Stimulated activated CD8-positive, alpha-beta memory T cell treated with anti-CD3 and anti-CD28 coated beads, Interleukin-4, amount 100 ng/mL, for 48 hours (primary cell): ENCODE data around the gene GAST.
A peak's percentile ranks its signal among the peaks of the same experiment; 100 is the strongest.

ENCODE experiments used
- DNase-seq: peaks from one replicate; pipeline ENCODE4 v3.0.0-alpha.2; 2020

Gene GAST

DNA sequence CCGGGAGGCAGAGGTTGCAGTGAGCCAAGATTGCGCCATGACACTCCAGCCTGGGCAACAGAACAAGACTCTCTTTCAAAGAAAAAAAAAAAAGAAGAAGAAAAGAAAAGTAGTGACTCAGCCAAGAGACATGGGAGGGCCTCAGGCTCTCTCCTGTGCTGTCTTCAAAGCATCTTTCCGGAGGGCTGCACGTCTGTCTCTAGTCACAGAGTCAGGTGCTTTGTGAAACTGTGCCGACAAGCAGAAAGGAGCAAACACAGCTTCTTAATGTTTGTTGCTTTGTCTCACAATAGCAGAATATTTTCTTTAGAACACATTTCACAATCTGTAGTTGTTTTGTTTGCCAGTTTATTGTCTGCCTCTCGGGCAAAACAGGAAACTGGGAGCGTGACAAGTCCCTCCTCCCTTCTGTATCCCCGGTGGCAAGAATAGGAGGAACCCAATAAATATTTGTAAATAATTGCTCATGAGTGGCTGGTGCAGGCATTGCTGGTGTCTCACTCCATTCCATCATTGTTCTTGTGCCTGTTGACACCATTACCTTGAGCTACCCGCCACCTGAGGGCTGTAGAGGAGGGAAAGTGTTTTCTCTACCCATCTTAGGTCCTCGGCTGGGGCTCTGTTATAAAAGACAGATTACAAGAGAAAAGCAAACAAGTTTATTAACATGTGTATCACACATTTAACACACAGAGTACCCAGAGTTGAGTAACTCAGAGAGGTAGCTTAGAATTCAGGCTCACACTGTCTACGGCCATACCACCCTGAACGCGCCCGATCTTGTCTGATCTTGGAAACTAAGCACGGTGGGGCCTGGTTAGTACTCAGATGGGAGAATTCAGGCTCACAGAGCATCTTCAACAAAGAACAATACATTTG, 5.5 kb downstream of the GAST start:
- no peak for DNase-seq

DNA sequence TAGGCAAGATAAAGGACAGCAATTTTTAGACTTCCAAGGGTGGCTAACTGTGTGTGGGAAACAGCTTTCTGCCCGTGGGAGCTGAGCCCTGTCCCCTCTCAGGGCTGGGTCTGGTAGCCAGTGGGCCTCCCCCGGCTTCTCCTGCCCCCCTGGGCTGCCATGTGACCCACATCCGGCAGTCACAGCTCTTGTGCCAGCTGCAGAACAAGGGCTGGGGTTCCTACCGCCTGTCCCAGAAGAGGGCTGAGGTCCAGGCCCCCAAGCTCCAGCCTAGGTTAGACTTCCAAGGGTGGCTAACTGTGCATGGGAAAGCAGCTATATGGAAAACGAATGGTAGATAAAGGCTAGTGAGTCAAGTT, 6.1 kb downstream of the GAST start:
- no peak for DNase-seq

- DNase-seq, result no peak
These were observed 10.1 kb downstream of the GAST start for GRCh38 chr17:41722231-41722630.

- DNase-seq, result no peak
These were observed 11.8 kb downstream of the GAST start for GRCh38 chr17:41723801-41724475.

- DNase-seq, result no peak
These were observed 12.4 kb downstream of the GAST start for GRCh38 chr17:41724476-41725050.

GRCh38 chr17:41725134-41725533, 13.0 kb downstream of the GAST start:
- no peak for DNase-seq

DNA sequence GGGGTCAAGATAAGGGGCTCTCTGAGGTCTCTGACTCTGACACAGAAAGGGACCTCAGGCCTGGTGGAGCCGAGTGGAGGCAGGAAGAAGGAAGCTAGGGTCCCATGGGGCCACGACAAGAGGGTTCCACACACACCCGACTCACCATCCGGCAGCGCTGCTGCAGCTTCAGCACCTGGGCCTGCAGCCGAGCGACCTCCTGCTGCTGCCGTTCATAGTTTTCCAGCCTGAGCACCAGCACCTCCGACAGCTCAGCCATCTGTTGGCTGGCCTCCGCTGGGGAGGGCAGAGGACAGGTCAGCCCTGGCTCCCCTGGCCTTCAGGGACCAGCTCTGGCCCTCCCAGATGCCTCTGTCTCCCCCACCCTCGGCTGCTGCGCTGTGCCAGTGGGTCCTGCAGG, 15.9 kb downstream of the GAST start:
- no peak for DNase-seq

GRCh38 chr17:41730479-41730878, 18.3 kb downstream of the GAST start:
- no peak for DNase-seq

DNA sequence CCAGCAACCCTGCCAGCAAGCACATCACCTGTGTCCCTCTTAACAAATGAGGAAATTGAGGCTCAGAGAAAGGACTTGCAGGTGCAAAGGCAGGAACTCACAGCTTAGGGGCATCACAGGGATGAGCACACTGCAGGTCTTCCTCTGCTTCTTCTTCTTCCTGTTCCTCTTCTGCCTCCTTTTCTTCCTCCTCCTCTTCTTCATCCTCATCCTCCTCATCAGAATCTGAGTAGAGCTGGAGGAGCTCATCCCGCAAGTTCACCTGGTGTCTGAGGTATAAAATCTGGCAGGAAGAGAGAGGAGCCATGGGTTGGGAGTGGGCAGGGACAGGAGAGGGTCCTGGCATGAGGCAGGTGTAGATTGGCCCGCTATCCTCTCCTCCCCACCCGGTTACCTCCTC, 19.7 kb downstream of the GAST start:
- DNase-seq, result no peak

DNA sequence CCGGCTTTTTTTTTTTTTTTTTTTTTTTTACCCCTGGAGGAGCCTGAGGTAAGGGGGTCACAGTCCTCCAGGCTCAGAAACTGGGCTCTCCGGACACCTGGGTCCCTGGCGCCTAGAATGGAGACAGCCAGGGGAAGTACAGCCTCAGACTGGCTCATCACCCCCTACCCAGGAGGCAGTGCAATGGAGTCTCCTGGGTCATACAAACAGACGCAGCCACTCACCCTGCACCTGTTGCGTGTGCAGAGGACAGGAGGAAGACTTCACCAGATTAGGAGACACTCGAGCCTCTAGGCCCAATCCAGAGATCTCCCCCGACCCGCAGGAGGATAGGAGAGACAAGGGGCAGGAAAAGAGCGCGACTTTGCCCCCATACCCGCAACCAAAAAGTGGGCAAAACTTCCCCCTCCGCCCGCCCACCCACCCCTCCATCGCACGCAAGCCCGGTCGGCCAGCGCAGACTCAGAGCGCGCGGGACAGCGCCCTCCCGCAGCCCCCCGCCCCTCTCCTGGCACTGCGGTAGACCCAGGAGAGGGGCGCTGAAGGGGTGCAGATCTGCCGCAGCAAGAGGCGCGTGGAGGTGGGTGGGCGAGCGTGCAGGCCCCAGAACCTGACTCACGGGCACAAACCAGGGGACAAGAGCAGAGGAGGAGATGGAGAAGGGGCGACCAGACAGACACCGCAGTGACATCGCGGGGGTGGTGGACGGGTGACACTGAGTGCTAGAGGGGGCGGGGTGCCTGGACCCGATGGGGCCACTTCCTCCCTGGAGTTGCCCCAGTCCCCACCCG, 21.4 kb downstream of the GAST start:
- no peak for DNase-seq

DNA sequence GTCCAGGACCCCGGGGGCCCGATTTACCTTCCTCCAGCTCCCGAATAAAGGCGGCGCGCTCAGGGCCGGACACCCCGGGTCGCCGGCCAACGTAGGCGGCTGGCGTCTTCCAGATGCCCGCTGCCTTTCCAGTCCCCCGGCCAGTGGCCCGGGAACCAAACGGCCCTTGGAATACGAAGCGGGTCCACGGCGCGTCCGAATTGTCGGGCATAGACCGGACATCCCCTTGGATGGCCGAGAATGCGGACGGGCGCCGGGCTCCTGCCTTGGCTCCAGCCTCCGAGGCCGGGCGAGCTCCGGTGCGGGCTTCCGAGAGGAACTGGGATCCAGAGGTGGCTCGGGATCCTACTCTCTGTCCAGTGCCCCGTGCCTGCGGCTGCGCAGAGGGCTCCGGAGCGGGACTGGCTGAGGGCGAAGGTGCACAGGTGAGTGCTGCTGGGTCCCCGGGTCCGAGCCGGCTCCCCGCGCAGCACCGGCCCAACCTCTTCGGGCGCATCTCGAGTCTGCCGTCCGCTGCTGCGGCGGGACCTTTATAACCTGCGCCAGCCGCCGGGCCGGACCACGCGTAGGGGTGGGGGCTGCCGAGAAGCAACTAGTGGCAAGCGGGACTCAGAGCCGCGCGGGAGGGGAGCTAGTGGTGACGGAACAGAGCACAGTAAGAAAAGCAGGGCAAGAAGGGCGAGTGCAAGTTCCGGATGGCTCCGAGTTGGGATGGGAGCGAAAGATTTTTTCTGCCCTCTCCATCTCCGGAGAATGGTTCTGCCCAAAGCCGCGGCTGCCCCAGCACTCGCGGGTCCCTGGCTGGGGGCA, 22.2 kb downstream of the GAST start, which contains the start of gene HAP1:
Gene HAP1, minus strand, starts transcription at position 505 of the 810 bp plus-strand sequence. Its CDS starts 9 bp downstream, at position 496.
- DNase-seq, result peak; percentile 40

GRCh38 chr17:41734949-41735313, 22.8 kb downstream of the GAST start:
- no peak for DNase-seq

- DNase-seq, result no peak
These were observed 23.6 kb downstream of the GAST start for GRCh38 chr17:41735744-41736143.

- no peak for DNase-seq
These were observed 25.0 kb downstream of the GAST start for GRCh38 chr17:41736983-41737679.

DNA sequence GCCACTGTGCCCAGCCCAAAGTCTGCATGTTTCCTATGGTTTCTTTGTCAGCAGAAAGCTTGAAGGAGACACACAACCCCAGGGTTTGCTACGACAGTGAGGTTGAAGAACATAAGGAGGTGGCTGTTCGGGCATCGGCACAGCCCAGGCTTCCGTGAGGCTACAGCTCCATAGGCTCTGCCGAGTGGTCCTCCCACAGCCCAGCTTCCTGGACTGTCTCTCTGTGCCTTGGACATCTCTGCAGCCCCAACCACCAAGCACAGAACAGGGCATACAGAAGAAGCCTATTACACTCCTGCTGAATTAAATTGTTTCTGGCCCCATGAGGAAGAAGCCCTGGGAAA, 25.5 kb downstream of the GAST start:
- no peak for DNase-seq

DNA sequence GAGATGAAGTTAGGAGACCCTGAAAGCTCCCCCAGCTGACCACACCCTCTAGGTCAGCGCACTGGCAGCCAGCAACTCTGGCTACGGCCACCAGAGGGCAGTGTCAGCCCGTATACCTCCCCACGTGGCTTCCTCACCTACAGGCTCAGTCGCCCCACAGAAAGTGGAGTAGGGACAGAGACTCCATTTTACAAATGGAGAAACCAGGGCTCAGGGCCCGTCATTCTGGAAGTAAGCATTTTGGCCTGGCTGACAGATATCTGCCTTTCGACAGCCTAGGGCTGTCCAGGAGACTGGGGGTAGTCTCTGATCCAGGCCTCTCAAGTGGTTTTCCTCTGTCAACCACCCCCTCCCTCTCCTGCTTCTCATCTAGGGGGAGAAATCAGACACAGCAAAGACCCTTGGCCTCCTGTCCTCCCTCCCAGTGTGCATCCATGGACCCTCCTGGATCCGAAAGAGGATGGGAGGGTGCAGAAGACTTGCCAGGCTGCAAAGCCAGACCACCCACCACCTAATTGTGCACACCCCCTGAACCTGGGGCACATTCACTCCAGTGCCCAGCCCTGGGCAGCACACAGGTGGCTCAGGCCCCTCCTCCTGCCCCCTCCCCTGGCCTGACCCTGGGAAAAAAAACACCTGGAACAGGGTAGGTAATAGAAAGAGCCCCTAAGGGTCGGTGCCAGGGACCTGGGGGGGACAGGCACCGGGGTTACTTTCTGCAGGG, 26.1 kb downstream of the GAST start:
- peak; percentile 89 for DNase-seq

DNA sequence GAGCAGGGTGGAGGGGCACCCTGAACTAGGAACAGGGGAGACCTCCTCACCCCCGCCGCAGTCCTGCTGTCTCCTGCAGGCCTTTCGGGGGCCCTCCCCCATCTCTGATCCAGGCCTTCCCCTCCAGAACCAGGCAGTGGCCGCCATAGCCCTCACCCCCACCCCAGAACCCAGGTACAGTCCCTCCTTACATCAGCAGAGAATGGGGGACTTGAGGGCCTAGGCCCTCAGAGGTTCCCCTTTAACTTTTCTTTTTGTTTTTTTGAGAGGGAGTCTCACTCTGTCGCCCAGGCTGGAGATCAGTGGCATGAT, 26.6 kb downstream of the GAST start:
- no peak for DNase-seq

GRCh38 chr17:41739661-41740352, 27.7 kb downstream of the GAST start:
- no peak for DNase-seq

DNA sequence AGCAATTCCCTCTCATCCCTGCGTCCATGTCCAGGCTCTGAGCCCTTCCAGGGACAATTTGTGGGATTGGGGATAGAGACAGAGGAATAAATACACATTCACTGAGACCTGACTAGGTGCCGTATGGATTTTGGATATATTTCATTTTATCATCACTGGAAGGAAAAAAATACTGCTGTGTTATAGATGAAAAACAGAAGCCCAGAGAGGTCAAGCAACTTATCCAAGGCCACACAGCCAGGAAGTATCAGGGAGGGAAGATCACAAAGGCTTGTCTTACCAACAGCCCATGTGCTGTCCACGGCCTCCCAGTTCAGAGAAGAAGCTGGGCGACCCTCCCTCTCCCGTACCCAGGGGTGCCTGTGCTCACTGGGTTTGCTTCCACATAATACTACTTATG, 28.4 kb downstream of the GAST start:
- no peak for DNase-seq

DNA sequence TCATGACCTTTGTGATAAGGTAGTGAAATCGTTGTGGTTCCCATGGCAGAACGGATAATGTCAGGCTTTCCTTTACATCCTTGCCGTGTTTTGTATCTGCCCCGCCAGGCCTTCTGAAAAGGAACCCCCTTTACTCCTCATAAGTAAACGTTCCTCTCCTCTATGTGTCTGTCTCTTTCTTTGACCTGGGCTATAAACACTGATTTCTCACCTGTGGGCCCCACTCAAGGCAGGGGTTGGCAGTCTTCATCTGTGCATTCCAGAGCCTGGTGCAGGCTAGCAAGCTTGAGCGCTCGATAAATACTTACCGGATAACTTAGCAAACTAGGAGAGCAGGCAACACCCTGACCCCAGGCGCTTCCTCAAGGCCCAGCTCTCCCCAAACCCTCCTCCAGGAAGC, 29.6 kb downstream of the GAST start:
- DNase-seq, result no peak

- no peak for DNase-seq
These were observed 36.1 kb downstream of the GAST start for GRCh38 chr17:41748275-41748674.
